Transverse colon (tissue), 4 donors: ENCODE measurements around the gene SZT2. TPM values are rescaled to one million over a fixed set of nuclear protein-coding genes. Genes with fewer than 3 reads are reported as not detected.
"Not testable (repeated sequence)": the region's sequence is repeated elsewhere in the genome, so short reads cannot be mapped to it uniquely, and the experiment has no call there.

ENCODE experiments used
- DNase-seq: peaks from one replicate; pipeline ENCODE4 v3.0.0-alpha.2; 2019
- H3K27ac ChIP-seq, 4 donors: fragments of 200-600 bp; sonication (generic); 2 replicates each; pipeline ENCODE4 v1.5.1; 2016 to 2018; ENCODE audit warnings: inconsistent platforms in 4 of 4
- H3K27me3 ChIP-seq: fragments of 200-600 bp; sonication (generic); 2 replicates; pipeline ENCODE4 v1.5.1; 2017; ENCODE audit warnings: inconsistent platforms
- H3K36me3 ChIP-seq, 4 donors: fragments of 200-600 bp; sonication (generic); 2 replicates each; pipeline ENCODE4 v1.5.1; 2017 to 2019; ENCODE audit warnings: inconsistent platforms in 4 of 4
- H3K4me1 ChIP-seq, 4 donors: fragments of 200-600 bp; sonication (generic); 2 replicates each; pipeline ENCODE4 v1.5.1; 2017 to 2020; ENCODE audit warnings: inconsistent platforms in 4 of 4
- H3K4me3 ChIP-seq, 4 donors: fragments of 200-600 bp; sonication (generic); 1 replicate in 1 of 4; 2 replicates in 3 of 4; pipeline versions ENCODE4 v1.5.1 to v1.6.1; 2017 to 2019; ENCODE audit warnings: inconsistent platforms in 4 of 4
- H3K9me3 ChIP-seq, 2 donors: fragments of 200-600 bp; sonication (generic); 2 replicates each; pipeline ENCODE4 v1.5.1; 2017 to 2019; ENCODE audit warnings: inconsistent platforms in 2 of 2
- EP300 ChIP-seq: sonication (generic); formaldehyde crosslinking; IDR thresholded peaks from one replicate; pipeline ENCODE4 v1.6.1; 2017; ENCODE audit warnings: antibody characterized with exemption, low read depth
- POLR2A ChIP-seq: fragments of 450-650 bp; IDR thresholded peaks from one replicate; pipeline ENCODE4 v1.6.1; 2016; ENCODE audit warnings: antibody characterized with exemption, mild to moderate bottlenecking, moderate library complexity
- POLR2AphosphoS5 ChIP-seq, 3 donors: sonication (generic); formaldehyde crosslinking; IDR thresholded peaks; one replicate each; pipeline ENCODE4 v1.6.1; 2016; ENCODE audit warnings: antibody characterized with exemption in 3 of 3
- WGBS, 2 donors: methylation state at CpG; one replicate each; pipeline ENCODE4 v1.1.5; 2018; ENCODE audit warnings: low coverage in 1 of 2; 5-methylcytosine and 5-hydroxymethylcytosine counted together
- in situ Hi-C, 4 donors: fragments of 200-750 bp; cut with MboI; loops; one replicate each; pipeline versions ENCODE4 v1.15.0 to v1.15.1; 2017; ENCODE audit warnings: low sequenced_read_pairs in 3 of 4, low pct_ligation_motif_present in 1 of 4, low pct_unique_long_range_greater_than_20kb in 1 of 4
- intact Hi-C: fragments of 100-400 bp; cut with DNase I; formaldehyde crosslinking; loops from one replicate; pipeline ENCODE4 v1.15.1; 2023; ENCODE audit warnings: low total_unique reads
- small RNA-seq, 4 donors: library from RNA; depleted of rRNA; stranded (forward); fragments of <200 nt; gene quantifications; one replicate each; pipeline ENCODE3, GENCODE V24; 2016
- total RNA-seq, 4 donors: library from RNA; depleted of rRNA; stranded (reverse); fragments of >200 nt; gene quantifications; one replicate each; pipeline ENCODE4 v1.1.0, GENCODE V29; 2016
- TF ChIP-seq, protein P1 (sequence below), 5 experiments: fragments of 200-600 bp in 3 of 5; fragments of 450-650 bp in 2 of 5; sonication (generic) in 3 of 5; IDR thresholded peaks; 1 replicate in 2 of 5; 2 replicates in 3 of 5; pipeline ENCODE4 v1.5.1; 2016 to 2017; ENCODE audit warnings: antibody characterized with exemption in 5 of 5, inconsistent platforms in 3 of 5, mild to moderate bottlenecking in 2 of 5, moderate library complexity in 1 of 5

The SZT2 gene
- total RNA-seq, 4 donors from 2014 or later: 43.1 to 106 (median 82.2) TPM

DNA sequence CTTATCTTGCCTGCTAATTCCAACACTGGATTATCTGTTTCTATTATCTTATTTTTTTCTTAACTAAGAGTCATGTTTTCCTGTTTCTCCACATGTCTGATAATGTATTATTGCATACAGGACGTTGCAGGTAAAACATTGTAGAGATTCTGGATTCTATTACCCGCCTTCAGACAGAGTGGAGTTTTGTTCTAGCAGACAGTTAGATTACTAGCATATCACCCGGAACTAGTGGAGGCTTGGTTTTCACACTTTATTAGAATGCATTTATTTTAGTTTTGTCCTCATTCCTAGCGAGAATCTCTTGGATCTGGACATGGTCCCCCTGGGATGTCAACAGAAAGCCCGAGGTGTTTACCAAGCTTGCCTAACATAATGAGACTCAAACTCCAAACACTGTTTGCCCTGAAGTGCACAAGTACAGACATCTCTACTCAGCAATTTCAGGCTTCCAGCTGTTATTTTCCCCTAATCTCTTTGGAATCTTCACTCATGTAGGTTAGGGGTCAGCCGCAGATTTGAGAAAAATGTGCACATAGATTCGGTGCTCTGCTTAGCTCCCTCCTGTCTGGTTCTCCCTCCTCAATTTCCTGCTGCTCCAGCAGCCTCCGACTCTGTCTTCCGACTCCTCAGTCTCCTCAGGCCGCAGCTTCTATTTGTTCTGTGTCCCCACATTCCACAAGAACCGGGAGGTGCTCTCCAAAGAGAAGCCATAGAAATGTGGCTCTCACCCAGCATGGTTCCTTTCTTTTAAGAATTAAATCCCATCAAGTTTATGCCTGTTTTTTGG is 104.2 kb downstream of the SZT2 start:
- Histone ChIP-seq H3K27me3 (no peaks in the 10 kb centered on the region), H3K9me3 (no peaks in the 10 kb centered on the region), H3K4me1 (no peaks in the 10 kb centered on the region), H3K27ac (no peak overlapping the region), H3K36me3 (no peaks in the 10 kb centered on the region), H3K4me3 (no peak overlapping the region)
- no peak for DNase-seq
- TF ChIP-seq POLR2AphosphoS5 (IDR thresholded peaks at IDR 0.05): no peak
- TF ChIP-seq EP300: no peak
- TF ChIP-seq, protein P1, sequence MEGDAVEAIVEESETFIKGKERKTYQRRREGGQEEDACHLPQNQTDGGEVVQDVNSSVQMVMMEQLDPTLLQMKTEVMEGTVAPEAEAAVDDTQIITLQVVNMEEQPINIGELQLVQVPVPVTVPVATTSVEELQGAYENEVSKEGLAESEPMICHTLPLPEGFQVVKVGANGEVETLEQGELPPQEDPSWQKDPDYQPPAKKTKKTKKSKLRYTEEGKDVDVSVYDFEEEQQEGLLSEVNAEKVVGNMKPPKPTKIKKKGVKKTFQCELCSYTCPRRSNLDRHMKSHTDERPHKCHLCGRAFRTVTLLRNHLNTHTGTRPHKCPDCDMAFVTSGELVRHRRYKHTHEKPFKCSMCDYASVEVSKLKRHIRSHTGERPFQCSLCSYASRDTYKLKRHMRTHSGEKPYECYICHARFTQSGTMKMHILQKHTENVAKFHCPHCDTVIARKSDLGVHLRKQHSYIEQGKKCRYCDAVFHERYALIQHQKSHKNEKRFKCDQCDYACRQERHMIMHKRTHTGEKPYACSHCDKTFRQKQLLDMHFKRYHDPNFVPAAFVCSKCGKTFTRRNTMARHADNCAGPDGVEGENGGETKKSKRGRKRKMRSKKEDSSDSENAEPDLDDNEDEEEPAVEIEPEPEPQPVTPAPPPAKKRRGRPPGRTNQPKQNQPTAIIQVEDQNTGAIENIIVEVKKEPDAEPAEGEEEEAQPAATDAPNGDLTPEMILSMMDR (IDR thresholded peaks at IDR 0.05): no peak
- TF ChIP-seq POLR2A: no peak
- in situ Hi-C loops: no loop called here
- intact Hi-C loops: no loop called here
- 57 to 58% methylated on average over 4 to 11 of the region's 11 CpGs for WGBS, 2 donors

DNA sequence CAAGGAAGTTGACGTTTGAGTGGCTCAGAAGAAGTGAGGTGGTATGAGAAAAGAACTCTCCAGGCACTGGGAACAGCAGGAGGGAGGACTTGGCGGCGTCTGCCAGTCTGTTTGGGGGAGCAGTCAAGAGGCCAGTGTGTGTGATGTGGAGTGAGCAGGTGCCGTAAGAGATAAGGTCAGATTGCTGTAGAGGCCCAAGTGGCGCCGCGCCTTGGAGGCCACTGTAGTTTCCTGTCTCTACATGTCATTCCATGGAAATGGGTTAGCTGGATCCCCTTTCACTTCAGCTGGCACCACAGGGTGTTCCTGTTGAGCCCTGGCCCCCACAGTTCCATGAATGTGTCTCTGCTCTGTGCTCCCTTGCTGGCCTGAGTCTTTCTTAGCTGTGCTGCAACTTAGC is 105.5 kb downstream of the SZT2 start:
- DNase-seq: no peak
- WGBS, 2 donors: 85 to 89% methylated on average over 3 to 7 of the region's 7 CpGs
- Histone ChIP-seq H3K27me3 (no peaks in the 10 kb centered on the region), H3K4me1 (no peaks in the 10 kb centered on the region), H3K4me3 (no peak overlapping the region), H3K36me3 (no peaks in the 10 kb centered on the region), H3K27ac (no peak overlapping the region), H3K9me3 (no peaks in the 10 kb centered on the region)
- intact Hi-C loops: no loop called here
- in situ Hi-C loops: no loop called here
- TF ChIP-seq POLR2AphosphoS5 (IDR thresholded peaks at IDR 0.05) (no peak), EP300 (no peak)

DNA sequence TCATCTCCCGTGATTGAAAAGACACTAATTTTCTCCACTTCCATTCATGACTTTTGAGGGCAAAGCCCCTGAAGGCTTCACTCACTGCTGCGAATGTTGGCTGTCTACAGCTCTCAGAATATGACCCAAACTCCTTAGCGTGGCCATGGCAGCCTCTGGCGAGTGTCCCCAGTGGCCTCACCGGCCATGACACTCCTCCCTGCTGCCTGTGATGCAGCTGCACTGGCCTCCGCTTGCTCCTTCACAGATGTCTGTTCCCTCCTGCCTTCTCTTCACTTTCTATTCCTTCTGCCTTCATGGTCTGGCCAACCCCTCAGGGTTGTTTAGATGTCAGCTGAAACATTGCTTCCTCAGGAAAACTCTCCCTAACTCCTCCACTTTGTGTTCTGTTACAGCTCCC is 110.2 kb downstream of the SZT2 start:
- no peak overlapping the region for H3K27ac ChIP-seq
- no peak overlapping the region for H3K4me3 ChIP-seq
- intact Hi-C loops: no loop called here
- no peaks in the 10 kb centered on the region for H3K4me1 ChIP-seq
- no peaks in the 10 kb centered on the region for H3K9me3 ChIP-seq
- no peaks in the 10 kb centered on the region for H3K36me3 ChIP-seq
- no peaks in the 10 kb centered on the region for H3K27me3 ChIP-seq
- 80 to 88% methylated on average over 6 of the region's 6 CpGs for WGBS, 2 donors
- no peak for DNase-seq
- in situ Hi-C loops: no loop called here
- TF ChIP-seq POLR2AphosphoS5 (IDR thresholded peaks at IDR 0.05): no peak
- TF ChIP-seq EP300: no peak
- no peak for TF ChIP-seq POLR2A
- TF ChIP-seq, protein P1 (IDR thresholded peaks at IDR 0.05): no peak

DNA sequence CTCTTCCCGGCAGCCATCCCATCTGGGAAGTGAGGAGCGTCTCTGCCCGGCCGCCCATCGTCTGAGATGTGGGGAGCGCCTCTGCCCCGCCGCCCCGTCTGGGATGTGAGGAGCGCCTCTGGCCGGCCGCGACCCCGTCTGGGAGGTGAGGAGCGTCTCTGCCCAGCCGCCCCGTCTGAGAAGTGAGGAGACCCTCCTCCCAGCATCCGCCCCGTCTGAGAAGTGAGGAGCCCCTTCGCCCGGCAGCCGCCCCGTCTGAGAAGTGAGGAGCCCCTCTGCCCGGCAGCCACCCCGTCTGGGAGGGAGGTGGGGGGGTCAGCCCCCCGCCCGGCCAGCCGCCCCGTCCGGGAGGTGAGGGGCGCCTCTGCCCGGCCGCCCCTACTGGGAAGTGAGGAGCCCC is 112.1 kb downstream of the SZT2 start:
- intact Hi-C loops, H3K36me3 ChIP-seq, H3K4me1 ChIP-seq, in situ Hi-C loops, DNase-seq, H3K9me3 ChIP-seq, H3K27me3 ChIP-seq, H3K4me3 ChIP-seq, H3K27ac ChIP-seq: not testable (repeated sequence)
- WGBS, 2 donors: no CpG with 5 or more reads among the region's 33 CpGs

DNA sequence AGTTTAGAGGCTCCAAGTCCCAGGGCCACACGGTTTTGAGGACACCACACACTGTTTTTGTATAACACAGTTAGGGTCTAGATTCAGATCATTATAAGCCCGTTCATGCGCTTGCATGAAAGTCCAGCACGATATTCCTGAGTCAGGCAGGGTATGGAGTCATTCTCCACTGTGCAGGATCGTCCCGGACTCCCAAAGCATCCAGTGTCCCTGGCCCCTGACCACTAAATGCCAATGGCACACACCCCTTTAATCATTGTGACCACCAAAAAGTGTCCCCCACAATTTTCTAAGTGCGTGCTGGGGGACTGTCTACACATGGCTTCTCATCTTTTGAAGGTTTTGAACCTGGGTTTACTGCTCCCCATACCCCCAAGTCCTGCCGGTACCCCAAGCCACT is 113.8 kb downstream of the SZT2 start:
- peaks cover 0 to 3% (median 0%) of the 10 kb centered on the region in 4 donors for H3K4me1 ChIP-seq
- no peak for DNase-seq
- no peaks in the 10 kb centered on the region for H3K36me3 ChIP-seq
- TF ChIP-seq POLR2AphosphoS5 (IDR thresholded peaks at IDR 0.05): no peak
- TF ChIP-seq EP300: no peak
- TF ChIP-seq, protein P1 (IDR thresholded peaks at IDR 0.05): no peak
- no peak for TF ChIP-seq POLR2A
- H3K9me3 ChIP-seq: no peaks in the 10 kb centered on the region
- intact Hi-C loops (no loop called here), in situ Hi-C loops (no loop called here)
- H3K27ac ChIP-seq: no peak overlapping the region
- WGBS, 2 donors: 75 to 90% methylated on average over 2 to 8 of the region's 8 CpGs
- H3K4me3 ChIP-seq: no peak overlapping the region
- no peaks in the 10 kb centered on the region for H3K27me3 ChIP-seq

Small RNA genes within 50 kb of the gene (small RNA-seq; reads per million reads assigned to genes)
- gene MIR6735: 0 reads per million in 4 donors

Other genes starting within 250 kb of the SZT2 start
- 10 to 100 TPM; 12.5 to 35.5 (median 30.1) TPM for gene EBNA1BP2, start 217.6 kb upstream of the SZT2 start, total RNA-seq
- gene CFAP57, start 217.6 kb upstream of the SZT2 start, total RNA-seq: not detected
- gene TMEM125, start 119.9 kb upstream of the SZT2 start, total RNA-seq: 10 to 100 TPM; 19.7 to 66.8 (median 51.2) TPM
- gene C1orf210, start 104.3 kb upstream of the SZT2 start, total RNA-seq: 100 to 1,000 TPM in 1 of 4 donors, 10 to 100 TPM in 3; 43.8 to 100 (median 57.6) TPM
- gene TIE1, start 88.9 kb upstream of the SZT2 start, total RNA-seq: 1 to 10 TPM; 2.4 to 7.8 (median 5.3) TPM
- under 1 TPM in 1 of 4 donors, not detected in 3; 0.32 TPM for gene MPL, start 52.1 kb upstream of the SZT2 start, total RNA-seq
- gene CDC20, start 30.9 kb upstream of the SZT2 start, total RNA-seq: 10 to 100 TPM in 1 of 4 donors, 1 to 10 TPM in 2, not detected in 1; 2.9 to 38.4 (median 4.5) TPM
- 100 to 1,000 TPM in 1 of 4 donors, 10 to 100 TPM in 3; 58.4 to 114 (median 99.5) TPM for gene ELOVL1, start 21.9 kb upstream of the SZT2 start, total RNA-seq
- 10 to 100 TPM; 12.7 to 41.9 (median 25.0) TPM for gene MED8, start 99 bp upstream of the SZT2 start, total RNA-seq
- gene HYI, start 64.0 kb downstream of the SZT2 start, total RNA-seq: 100 to 1,000 TPM in 3 of 4 donors, 10 to 100 TPM in 1; 71.1 to 126 (median 119) TPM
- 100 to 1,000 TPM; 278 to 549 (median 404) TPM for gene PTPRF, start 141.0 kb downstream of the SZT2 start, total RNA-seq